ENCODE data around the gene KRTAP6-2. TPM values are rescaled to one million over a fixed set of nuclear protein-coding genes. Genes with fewer than 3 reads are reported as not detected.

KRTAP6-2 gene, protein sequence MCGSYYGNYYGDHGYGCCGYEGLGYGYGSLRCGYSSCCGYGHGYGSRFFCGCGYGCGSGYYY
- not detected for total RNA-seq

DNA sequence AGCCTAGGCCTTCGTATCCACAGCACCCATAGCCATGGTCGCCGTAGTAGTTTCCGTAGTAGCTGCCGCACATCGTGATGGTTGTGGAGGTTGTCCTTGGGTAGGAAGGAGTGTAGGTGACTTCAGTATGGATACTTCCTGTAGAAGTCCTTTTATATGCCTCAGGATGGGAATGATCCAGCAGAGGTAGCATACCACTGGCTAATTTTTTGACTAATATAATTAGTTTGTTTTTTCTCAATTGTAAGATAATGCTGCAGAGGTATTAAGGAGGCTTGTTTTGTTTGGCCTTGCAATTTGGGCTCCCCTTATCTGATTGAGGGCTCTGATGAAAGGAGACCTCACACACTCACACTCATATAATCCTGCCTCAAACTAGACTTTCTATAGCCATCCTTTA is at the start of gene KRTAP6-2:
Gene KRTAP6-2 (minus strand): TSS at position 101 of the 400 bp plus-strand sequence. CDS start 28 bp downstream, at position 73.
- Histone ChIP-seq H3K27me3 (no peaks in the 10 kb centered on the region), H3K36me3 (no peaks in the 10 kb centered on the region), H3K4me3 (no peak within 1 kb of the TSS), H3K27ac (no peak within 1 kb of the TSS), H3K9me3 (no peaks in the 10 kb centered on the region), H3K4me1 (no peaks in the 10 kb centered on the region)
- no peak for TF ChIP-seq POLR2A (IDR thresholded peaks at IDR 0.05)
- TF ChIP-seq, protein P1, sequence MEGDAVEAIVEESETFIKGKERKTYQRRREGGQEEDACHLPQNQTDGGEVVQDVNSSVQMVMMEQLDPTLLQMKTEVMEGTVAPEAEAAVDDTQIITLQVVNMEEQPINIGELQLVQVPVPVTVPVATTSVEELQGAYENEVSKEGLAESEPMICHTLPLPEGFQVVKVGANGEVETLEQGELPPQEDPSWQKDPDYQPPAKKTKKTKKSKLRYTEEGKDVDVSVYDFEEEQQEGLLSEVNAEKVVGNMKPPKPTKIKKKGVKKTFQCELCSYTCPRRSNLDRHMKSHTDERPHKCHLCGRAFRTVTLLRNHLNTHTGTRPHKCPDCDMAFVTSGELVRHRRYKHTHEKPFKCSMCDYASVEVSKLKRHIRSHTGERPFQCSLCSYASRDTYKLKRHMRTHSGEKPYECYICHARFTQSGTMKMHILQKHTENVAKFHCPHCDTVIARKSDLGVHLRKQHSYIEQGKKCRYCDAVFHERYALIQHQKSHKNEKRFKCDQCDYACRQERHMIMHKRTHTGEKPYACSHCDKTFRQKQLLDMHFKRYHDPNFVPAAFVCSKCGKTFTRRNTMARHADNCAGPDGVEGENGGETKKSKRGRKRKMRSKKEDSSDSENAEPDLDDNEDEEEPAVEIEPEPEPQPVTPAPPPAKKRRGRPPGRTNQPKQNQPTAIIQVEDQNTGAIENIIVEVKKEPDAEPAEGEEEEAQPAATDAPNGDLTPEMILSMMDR (IDR thresholded peaks at IDR 0.05 in 4 of 5, conservative IDR thresholded peaks at IDR 0.05 in 1 of 5) = no peak
- DNase-seq (no peak), ATAC-seq (no peak)
- intact Hi-C loops (cut with DNase I; ENCODE audit: low total_unique reads) (no loop called here), in situ Hi-C loops (cut with MboI; ENCODE audit: low sequenced_read_pairs in 4 of 4) (no loop called here)

DNA sequence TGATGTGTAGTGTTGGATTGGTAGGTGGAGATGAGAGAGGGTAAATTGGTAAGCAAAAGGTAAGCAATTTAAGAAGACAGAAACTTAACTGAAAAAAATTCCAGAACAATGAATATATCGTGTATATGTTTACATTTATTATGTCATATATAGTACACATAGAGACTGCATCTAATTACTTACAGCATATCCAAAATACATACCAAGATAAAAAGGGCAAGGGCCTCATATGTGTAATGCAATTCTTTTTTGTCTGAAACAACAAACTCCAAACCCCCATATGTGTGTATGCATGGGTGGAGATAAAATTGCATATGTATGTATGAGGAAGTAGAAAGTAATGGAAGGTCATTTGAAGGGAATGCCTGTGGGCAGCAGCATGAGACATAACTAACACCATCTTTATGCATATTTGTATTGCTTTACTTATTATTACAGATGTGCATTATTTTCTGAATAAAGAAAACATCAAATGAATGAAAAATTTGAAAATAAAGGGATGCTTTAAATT is 48.3 kb upstream of the KRTAP6-2 start:
- Histone ChIP-seq H3K9me3 (no peaks in the 10 kb centered on the region), H3K4me1 (no peaks in the 10 kb centered on the region), H3K4me3 (no peak overlapping the region), H3K27me3 (no peaks in the 10 kb centered on the region), H3K36me3 (no peaks in the 10 kb centered on the region), H3K27ac (no peak overlapping the region)
- in situ Hi-C loops (cut with MboI; ENCODE audit: low sequenced_read_pairs in 4 of 4) = no loop called here
- TF ChIP-seq POLR2A (IDR thresholded peaks at IDR 0.05) = no peak
- TF ChIP-seq, protein P1 (IDR thresholded peaks at IDR 0.05 in 4 of 5, conservative IDR thresholded peaks at IDR 0.05 in 1 of 5) = no peak
- ATAC-seq (no peak), DNase-seq (no peak)
- intact Hi-C loops (cut with DNase I; ENCODE audit: low total_unique reads) = no loop called here

DNA sequence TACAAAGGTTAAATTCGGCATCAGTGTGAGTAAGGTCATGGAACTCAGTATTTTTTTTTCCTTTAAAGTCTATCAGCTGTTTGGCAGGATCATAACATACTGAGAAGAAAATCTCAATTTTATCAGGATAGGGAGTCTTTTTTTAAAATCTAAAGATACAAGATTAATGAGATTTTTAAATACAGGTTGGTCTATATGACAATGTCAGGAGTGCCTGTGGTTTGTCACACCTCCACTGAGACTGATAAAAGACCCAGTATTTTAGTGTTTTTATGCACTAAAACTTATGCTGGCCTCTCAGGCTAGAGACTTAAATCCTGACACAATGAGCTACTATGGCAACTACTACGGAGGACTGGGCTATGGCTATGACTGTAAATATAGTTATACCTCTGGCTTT is 43.9 kb upstream of the KRTAP6-2 start, which contains the start of gene KRTAP20-3:
Gene KRTAP20-3 (plus strand): TSS at position 301 of the 400 bp plus-strand sequence.
- Histone ChIP-seq H3K4me3 (no peak within 1 kb of the TSS), H3K27ac (no peak within 1 kb of the TSS), H3K36me3 (no peaks in the 10 kb centered on the region), H3K4me1 (no peaks in the 10 kb centered on the region), H3K27me3 (no peaks in the 10 kb centered on the region), H3K9me3 (no peaks in the 10 kb centered on the region)
- in situ Hi-C loops (cut with MboI; ENCODE audit: low sequenced_read_pairs in 4 of 4) (no loop called here), intact Hi-C loops (cut with DNase I; ENCODE audit: low total_unique reads) (no loop called here)
- no peak for ATAC-seq
- TF ChIP-seq, protein P1 (IDR thresholded peaks at IDR 0.05 in 4 of 5, conservative IDR thresholded peaks at IDR 0.05 in 1 of 5) = no peak
- TF ChIP-seq POLR2A (IDR thresholded peaks at IDR 0.05) = no peak
- DNase-seq = no peak

DNA sequence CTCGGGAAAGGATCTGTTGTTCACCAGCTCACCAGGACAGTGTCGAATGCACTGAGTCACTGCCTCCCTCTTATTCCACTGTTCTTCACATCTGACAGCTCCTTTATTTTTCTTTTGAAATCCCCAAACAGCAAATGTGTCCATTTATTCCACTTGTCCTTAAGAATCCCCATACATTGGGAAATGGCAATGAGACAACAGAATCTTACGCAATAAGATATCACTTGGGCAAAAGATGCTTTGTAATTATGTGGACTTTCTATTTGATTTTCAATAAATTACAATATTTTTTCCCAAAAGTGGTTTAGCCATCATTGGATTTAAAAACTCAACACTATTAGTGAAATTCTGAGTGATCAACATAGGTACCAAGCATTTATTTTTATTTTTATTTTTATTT is 40.0 kb upstream of the KRTAP6-2 start:
- Histone ChIP-seq H3K27ac (no peak overlapping the region), H3K4me3 (no peak overlapping the region), H3K27me3 (no peaks in the 10 kb centered on the region), H3K4me1 (no peaks in the 10 kb centered on the region), H3K9me3 (no peaks in the 10 kb centered on the region), H3K36me3 (no peaks in the 10 kb centered on the region)
- no peak for TF ChIP-seq POLR2A (IDR thresholded peaks at IDR 0.05)
- TF ChIP-seq, protein P1 (IDR thresholded peaks at IDR 0.05 in 4 of 5, conservative IDR thresholded peaks at IDR 0.05 in 1 of 5) = no peak
- no peak for ATAC-seq
- in situ Hi-C loops (cut with MboI; ENCODE audit: low sequenced_read_pairs in 4 of 4) (loop anchor here in 1 of 4 donors (10.0 kb wide), 1 partner anchor 56 kb away; no protein-coding TSS in a partner anchor), intact Hi-C loops (cut with DNase I; ENCODE audit: low total_unique reads) (no loop called here)
- no peak for DNase-seq

DNA sequence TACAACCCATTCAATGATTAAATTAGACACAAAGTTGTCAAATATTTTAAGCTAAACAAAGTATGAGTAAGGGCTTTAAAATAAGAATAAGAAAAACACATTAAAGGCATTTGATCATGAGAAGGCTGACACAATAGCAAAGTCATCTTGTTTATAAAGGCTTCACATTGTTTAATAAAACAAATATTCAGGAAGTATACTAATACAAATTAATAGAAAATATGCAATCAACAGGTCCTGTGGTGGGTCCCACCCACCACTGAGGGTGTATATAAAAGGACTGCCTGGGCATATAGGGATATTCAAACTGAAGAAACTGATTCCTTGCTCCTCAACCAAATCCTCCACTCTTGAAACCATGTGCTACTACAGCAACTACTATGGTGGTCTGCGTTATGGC is 36.2 kb upstream of the KRTAP6-2 start, which contains the start of gene KRTAP20-2:
Gene KRTAP20-2 (plus strand): TSS at position 301 of the 400 bp plus-strand sequence. CDS start 58 bp downstream, at position 359.
- intact Hi-C loops (cut with DNase I; ENCODE audit: low total_unique reads) = no loop called here
- in situ Hi-C loops (cut with MboI; ENCODE audit: low sequenced_read_pairs in 4 of 4) = loop anchor here in 1 of 4 donors (10.0 kb wide), 1 partner anchor 60 kb away; no protein-coding TSS in a partner anchor
- ATAC-seq = no peak
- Histone ChIP-seq H3K4me1 (no peaks in the 10 kb centered on the region), H3K4me3 (no peak within 1 kb of the TSS), H3K27me3 (no peaks in the 10 kb centered on the region), H3K36me3 (no peaks in the 10 kb centered on the region), H3K27ac (no peak within 1 kb of the TSS), H3K9me3 (no peaks in the 10 kb centered on the region)
- TF ChIP-seq POLR2A (IDR thresholded peaks at IDR 0.05) = no peak
- TF ChIP-seq, protein P1 (IDR thresholded peaks at IDR 0.05 in 4 of 5, conservative IDR thresholded peaks at IDR 0.05 in 1 of 5) = no peak
- no peak for DNase-seq
